Endothelial cell of umbilical vein (primary cell): ENCODE data around the gene CD247. TPM values are rescaled to one million over a fixed set of nuclear protein-coding genes. Genes with fewer than 3 reads are reported as not detected.

Experiments used
- BruUV-seq: library from RNA; stranded (reverse); fragments of 400-500 nt; replicated peaks from 2 replicates; lab custom pipeline; 2021; lab: Mats Ljungman, UMichigan
- CTCF ChIA-PET: fragments of 300-600, 350-600 bp; sonication (Branson Sonifier 250); formaldehyde crosslinking; loops from one replicate; lab custom pipeline; 2021; ENCODE audit warnings: antibody characterized with exemption, inconsistent platforms; lab: Charles Lee
- POLR2A ChIA-PET: fragments of 300-600, 350-600 bp; sonication (Branson Sonifier 250); formaldehyde crosslinking; loops from one replicate; lab custom pipeline; 2021; ENCODE audit warnings: antibody characterized with exemption, inconsistent platforms; lab: Charles Lee
- DNase-seq: peaks from one replicate; pipeline ENCODE4 v3.0.0-alpha.2; 2011; ENCODE audit warnings: low read depth, low spot score
- FAIRE-seq: peaks from 2 replicates; lab custom pipeline; 2011; peaks lifted over from hg19 to GRCh38; lab: Jason Lieb, UNC
- H2AFZ ChIP-seq: 2 replicates; pipeline ENCODE4 v1.6.0; 2012; ENCODE audit warnings: low read depth, low read length, control low read depth, inconsistent platforms
- H3K27ac ChIP-seq: 2 replicates; pipeline ENCODE4 v1.5.1; 2011; ENCODE audit warnings: low read depth, mild to moderate bottlenecking, control low read depth, low read length, moderate library complexity; ENCODE audit not compliant: insufficient read depth
- H3K27me3 ChIP-seq, 2 experiments: 2 replicates each; pipeline versions ENCODE4 v1.6.0 to v1.6.1; 2011; ENCODE audit warnings: low read length in 2 of 2, mixed read lengths in 1 of 2; ENCODE audit not compliant: control insufficient read depth in 2 of 2, insufficient read depth in 2 of 2
- H3K36me3 ChIP-seq, 2 experiments: 2 replicates in 1 of 2; 3 replicates in 1 of 2; pipeline ENCODE4 v1.5.1; 2011; ENCODE audit warnings: low read length in 2 of 2, mild to moderate bottlenecking in 1 of 2, moderate library complexity in 1 of 2; ENCODE audit not compliant: control insufficient read depth in 2 of 2, insufficient read depth in 2 of 2; ENCODE audit errors: extremely low read depth in 1 of 2
- H3K4me1 ChIP-seq: 3 replicates; pipeline ENCODE4 v1.5.1; 2011; ENCODE audit warnings: mild to moderate bottlenecking, low read length; ENCODE audit not compliant: control insufficient read depth, insufficient read depth; ENCODE audit errors: extremely low read depth
- H3K4me2 ChIP-seq: 2 replicates; pipeline ENCODE4 v1.6.1; 2011; ENCODE audit warnings: low read length, control low read depth, mixed read lengths; ENCODE audit not compliant: insufficient read depth
- H3K4me3 ChIP-seq, 3 experiments: fragments of 200-600 bp in 1 of 3; sonication (generic), shearing (Covaris generic) in 1 of 3; replicated peaks in 1 of 3; 2 replicates each; pipeline ENCODE4 v1.5.1; 2011 to 2016; ENCODE audit warnings: control low read depth in 3 of 3, low read length in 3 of 3, mild to moderate bottlenecking in 2 of 3, inconsistent platforms in 1 of 3, low read depth in 1 of 3, moderate library complexity in 1 of 3; ENCODE audit not compliant: insufficient read depth in 1 of 3
- H3K79me2 ChIP-seq: 2 replicates; pipeline ENCODE4 v1.6.0; 2012; ENCODE audit warnings: low read length, inconsistent platforms; ENCODE audit not compliant: control insufficient read depth, insufficient read depth
- H3K9ac ChIP-seq: replicated peaks from 2 replicates; pipeline ENCODE3; 2011; ENCODE audit warnings: low read length, control low read depth; ENCODE audit not compliant: insufficient read depth; ENCODE audit errors: extremely low read depth
- H3K9me1 ChIP-seq: replicated peaks from 3 replicates; pipeline ENCODE4 v1.6.0; 2011; ENCODE audit warnings: mild to moderate bottlenecking, low read length; ENCODE audit not compliant: control insufficient read depth, insufficient read depth; ENCODE audit errors: extremely low read depth
- H3K9me3 ChIP-seq: replicated peaks from 2 replicates; pipeline ENCODE4 v1.5.1; 2012; ENCODE audit warnings: low read length, inconsistent platforms; ENCODE audit not compliant: control insufficient read depth, insufficient read depth
- H4K20me1 ChIP-seq: replicated peaks from 2 replicates; pipeline ENCODE3; 2011; ENCODE audit warnings: mild to moderate bottlenecking, low read length; ENCODE audit not compliant: control insufficient read depth, insufficient read depth; ENCODE audit errors: extremely low read depth
- EZH2 ChIP-seq: IDR thresholded peaks from 2 replicates; pipeline ENCODE4 v1.6.1; 2012; ENCODE audit warnings: borderline replicate concordance, low read depth, mild to moderate bottlenecking, moderate library complexity, low read length, inconsistent platforms; ENCODE audit not compliant: severe bottlenecking
- FOS ChIP-seq: IDR thresholded peaks from 2 replicates; pipeline ENCODE4 v1.6.1; 2011; ENCODE audit warnings: mild to moderate bottlenecking, low read length, moderate library complexity, borderline replicate concordance; ENCODE audit not compliant: insufficient read depth
- GATA2 ChIP-seq: IDR thresholded peaks from 2 replicates; pipeline ENCODE4 v1.7.0; 2011; ENCODE audit warnings: low read depth, mild to moderate bottlenecking, moderate library complexity, mixed read lengths, low read length; ENCODE audit not compliant: insufficient read length, insufficient read depth
- JUN ChIP-seq: IDR thresholded peaks from 2 replicates; pipeline ENCODE4 v1.6.1; 2011; ENCODE audit warnings: borderline replicate concordance, low read depth; ENCODE audit not compliant: insufficient read length, insufficient read depth
- MYC ChIP-seq: IDR thresholded peaks from one replicate; pipeline ENCODE4 v1.6.1; 2011; ENCODE audit warnings: mild to moderate bottlenecking, low read depth, low read length
- POLR2A ChIP-seq: IDR thresholded peaks from 2 replicates; pipeline ENCODE4 v1.6.1; 2012; ENCODE audit warnings: low read depth, mild to moderate bottlenecking, control low read depth, low read length
- POLR2AphosphoS5 ChIP-seq: IDR thresholded peaks from 2 replicates; pipeline ENCODE4 v1.6.1; 2012; ENCODE audit warnings: low read depth, mild to moderate bottlenecking, control low read depth, low read length, moderate library complexity; ENCODE audit not compliant: insufficient read depth
- dilution Hi-C: fragments of 300-500 bp; cut with MboI; formaldehyde crosslinking; loops from one replicate; pipeline ENCODE4 v1.15.0; 2019; ENCODE audit warnings: low sequenced_read_pairs; ENCODE audit not compliant: extremely low pct_ligation_motif_present
- intact Hi-C: fragments of 100-400 bp; cut with micrococcal nuclease; formaldehyde crosslinking; loops from one replicate; pipeline ENCODE4 v1.10.0; 2022
- polyA plus RNA-seq, 4 experiments: library from polyadenylated mRNA; depleted of rRNA in 3 of 4; stranded (reverse) in 3 of 4; unstranded in 1 of 4; fragments of >200 nt; gene quantifications; 2 replicates each; pipeline versions ENCODE4 v1.2.1 to v1.2.3, GENCODE V29; 2011 to 2012; ENCODE audit warnings: missing spikeins in 1 of 4
- total RNA-seq: library from RNA; stranded (reverse); gene quantifications from 2 replicates; pipeline ENCODE4 v1.2.3, GENCODE V29; 2021
- TF ChIP-seq, protein P1 (sequence below): IDR thresholded peaks from 2 replicates; pipeline ENCODE4 v1.6.1; 2011; ENCODE audit not compliant: insufficient read depth, insufficient read length
- TF ChIP-seq, protein P2 (sequence below), 2 donors: IDR thresholded peaks; 1 replicate in 1 of 2; 2 replicates in 1 of 2; pipeline ENCODE4 v1.5.1; 2011; ENCODE audit warnings: low read length in 2 of 2, mild to moderate bottlenecking in 2 of 2, moderate library complexity in 2 of 2, control low read depth in 1 of 2, inconsistent platforms in 1 of 2, low read depth in 1 of 2; ENCODE audit not compliant: insufficient read depth in 1 of 2; ENCODE audit errors: extremely low read depth in 1 of 2

CD247 gene
- total and polyA plus RNA-seq, 2 donors (not counting 3 experiments of a cell fraction or from before 2014, with no cell fraction given) = not detected

DNA sequence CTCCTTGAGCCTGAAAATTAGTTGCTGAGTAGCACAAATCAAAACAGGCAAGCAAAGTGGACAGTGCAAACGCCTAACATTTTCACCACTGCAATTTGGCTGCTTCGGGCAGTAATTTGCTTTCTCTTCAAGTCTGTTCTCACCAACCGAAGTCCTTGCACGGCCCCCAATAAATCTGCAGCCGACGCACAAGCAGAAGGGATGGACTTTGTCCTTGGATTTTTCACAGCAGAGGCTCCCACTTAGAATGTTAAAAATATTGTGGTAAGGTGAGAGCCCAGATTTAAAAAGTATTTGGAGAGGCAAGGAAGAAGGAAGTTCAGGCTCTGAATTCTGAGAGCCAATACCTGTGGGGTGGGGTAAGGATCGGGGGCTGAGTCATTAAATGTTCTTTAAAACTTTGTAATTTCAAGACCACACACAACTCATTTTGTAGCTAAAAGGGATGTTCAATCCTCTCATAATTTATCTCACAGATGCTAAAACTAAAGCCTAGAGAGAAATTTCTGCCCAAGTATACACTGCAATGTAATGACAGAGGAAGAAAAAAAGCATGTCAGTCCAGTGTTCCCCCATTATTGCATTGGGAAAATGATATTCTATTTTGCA, 6.2 kb downstream of the CD247 start:
- intact Hi-C loops (no loop called here), dilution Hi-C loops (no loop called here)
- H3K9ac ChIP-seq = no peak overlapping the region
- FAIRE-seq (no peak), DNase-seq (no peak)
- H3K27me3 ChIP-seq = peaks cover 0 to 3% of the 10 kb centered on the region in 2 experiments
- H3K9me3 ChIP-seq = no peaks in the 10 kb centered on the region
- no peak overlapping the region for H2AFZ ChIP-seq
- ChIA-PET POLR2A (no interaction called here), CTCF (no interaction called here)
- H3K9me1 ChIP-seq = no peaks in the 10 kb centered on the region
- TF ChIP-seq MYC (no peak), POLR2AphosphoS5 (no peak), FOS (no peak), GATA2 (no peak), POLR2A (no peak), JUN (no peak), EZH2 (no peak)
- TF ChIP-seq, protein P1, sequence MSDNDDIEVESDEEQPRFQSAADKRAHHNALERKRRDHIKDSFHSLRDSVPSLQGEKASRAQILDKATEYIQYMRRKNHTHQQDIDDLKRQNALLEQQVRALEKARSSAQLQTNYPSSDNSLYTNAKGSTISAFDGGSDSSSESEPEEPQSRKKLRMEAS = no peak
- TF ChIP-seq, protein P2, sequence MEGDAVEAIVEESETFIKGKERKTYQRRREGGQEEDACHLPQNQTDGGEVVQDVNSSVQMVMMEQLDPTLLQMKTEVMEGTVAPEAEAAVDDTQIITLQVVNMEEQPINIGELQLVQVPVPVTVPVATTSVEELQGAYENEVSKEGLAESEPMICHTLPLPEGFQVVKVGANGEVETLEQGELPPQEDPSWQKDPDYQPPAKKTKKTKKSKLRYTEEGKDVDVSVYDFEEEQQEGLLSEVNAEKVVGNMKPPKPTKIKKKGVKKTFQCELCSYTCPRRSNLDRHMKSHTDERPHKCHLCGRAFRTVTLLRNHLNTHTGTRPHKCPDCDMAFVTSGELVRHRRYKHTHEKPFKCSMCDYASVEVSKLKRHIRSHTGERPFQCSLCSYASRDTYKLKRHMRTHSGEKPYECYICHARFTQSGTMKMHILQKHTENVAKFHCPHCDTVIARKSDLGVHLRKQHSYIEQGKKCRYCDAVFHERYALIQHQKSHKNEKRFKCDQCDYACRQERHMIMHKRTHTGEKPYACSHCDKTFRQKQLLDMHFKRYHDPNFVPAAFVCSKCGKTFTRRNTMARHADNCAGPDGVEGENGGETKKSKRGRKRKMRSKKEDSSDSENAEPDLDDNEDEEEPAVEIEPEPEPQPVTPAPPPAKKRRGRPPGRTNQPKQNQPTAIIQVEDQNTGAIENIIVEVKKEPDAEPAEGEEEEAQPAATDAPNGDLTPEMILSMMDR (IDR thresholded peaks at IDR 0.05; ENCODE audit: extremely low read depth in 1 of 2, insufficient read depth in 1 of 2, low read depth in 1 of 2, low read length in 2 of 2) = no peak
- H3K4me3 ChIP-seq = no peak overlapping the region
- no peaks in the 10 kb centered on the region for H3K79me2 ChIP-seq
- H3K36me3 ChIP-seq = no peaks in the 10 kb centered on the region
- H3K4me1 ChIP-seq = no peaks in the 10 kb centered on the region
- H3K4me2 ChIP-seq = no peak overlapping the region
- H4K20me1 ChIP-seq = no peaks in the 10 kb centered on the region
- BruUV-seq = no TSS peak
- no peak overlapping the region for H3K27ac ChIP-seq
